ENCODE results near the gene KIAA1217. TPM values are rescaled to one million over a fixed set of nuclear protein-coding genes. Genes with fewer than 3 reads are reported as not detected.

Gene KIAA1217
- total RNA-seq, 1 experiment from 2014 or later, result 171 TPM

DNA sequence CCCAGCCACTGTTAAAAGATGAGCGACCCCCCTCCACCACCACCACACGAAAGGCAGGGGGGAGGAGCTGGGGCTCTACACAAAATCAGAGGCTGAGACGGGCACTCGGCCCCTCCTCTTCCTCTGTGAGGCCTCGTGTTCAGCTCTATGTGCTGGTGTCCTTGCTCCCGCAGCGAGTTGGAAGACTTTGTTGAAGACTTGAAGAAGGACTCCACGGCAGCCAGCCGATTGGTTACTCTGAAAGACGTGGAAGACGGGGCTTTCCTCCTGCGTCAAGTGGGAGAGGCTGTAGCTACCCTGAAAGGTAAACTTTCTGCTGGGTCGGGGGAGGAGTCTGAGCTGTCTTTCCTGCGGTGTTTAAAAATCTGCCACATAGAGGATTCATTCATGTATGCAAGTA is 311.0 kb downstream of the KIAA1217 start:
- Histone ChIP-seq H3K4me3 (ENCODE audit: low read depth, low read length) (no peak overlapping the region), H3K27me3 (replicated peaks; ENCODE audit: control insufficient read depth, insufficient read depth, low read length) (no peaks in the 10 kb centered on the region), H3K4me1 (no peaks in the 10 kb centered on the region), H3K36me3 (ENCODE audit: control insufficient read depth, insufficient read depth, low read length) (peaks cover 17% of the 10 kb centered on the region), H3K9me3 (no peaks in the 10 kb centered on the region)
- Mint-ChIP-seq H3K4me1 (ENCODE audit: low read depth, unreplicated experiment) (peaks cover 8% of the 10 kb centered on the region), H3K36me3 (ENCODE audit: insufficient read depth, unreplicated experiment) (peaks cover 94% of the 10 kb centered on the region), H3K9me3 (ENCODE audit: unreplicated experiment) (no peaks in the 10 kb centered on the region), H3K27me3 (ENCODE audit: insufficient read depth, unreplicated experiment) (no peaks in the 10 kb centered on the region), H3K27ac (ENCODE audit: unreplicated experiment) (no peak overlapping the region), H3K4me3 (ENCODE audit: unreplicated experiment) (no peak overlapping the region)
- ChIA-PET POLR2A (no interaction called here), CTCF (interaction anchor here (0.6 to 0.9 kb wide), 3 partner anchors 9 to 55 kb away, joined by 3 read pairs; no protein-coding TSS in a partner anchor)
- TF ChIP-seq, protein P1, sequence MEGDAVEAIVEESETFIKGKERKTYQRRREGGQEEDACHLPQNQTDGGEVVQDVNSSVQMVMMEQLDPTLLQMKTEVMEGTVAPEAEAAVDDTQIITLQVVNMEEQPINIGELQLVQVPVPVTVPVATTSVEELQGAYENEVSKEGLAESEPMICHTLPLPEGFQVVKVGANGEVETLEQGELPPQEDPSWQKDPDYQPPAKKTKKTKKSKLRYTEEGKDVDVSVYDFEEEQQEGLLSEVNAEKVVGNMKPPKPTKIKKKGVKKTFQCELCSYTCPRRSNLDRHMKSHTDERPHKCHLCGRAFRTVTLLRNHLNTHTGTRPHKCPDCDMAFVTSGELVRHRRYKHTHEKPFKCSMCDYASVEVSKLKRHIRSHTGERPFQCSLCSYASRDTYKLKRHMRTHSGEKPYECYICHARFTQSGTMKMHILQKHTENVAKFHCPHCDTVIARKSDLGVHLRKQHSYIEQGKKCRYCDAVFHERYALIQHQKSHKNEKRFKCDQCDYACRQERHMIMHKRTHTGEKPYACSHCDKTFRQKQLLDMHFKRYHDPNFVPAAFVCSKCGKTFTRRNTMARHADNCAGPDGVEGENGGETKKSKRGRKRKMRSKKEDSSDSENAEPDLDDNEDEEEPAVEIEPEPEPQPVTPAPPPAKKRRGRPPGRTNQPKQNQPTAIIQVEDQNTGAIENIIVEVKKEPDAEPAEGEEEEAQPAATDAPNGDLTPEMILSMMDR (IDR thresholded peaks at IDR 0.05; ENCODE audit: insufficient read depth in 1 of 2, low read depth in 1 of 2, low read length in 1 of 2, severe bottlenecking in 1 of 2, unreplicated experiment in 1 of 2), result no peak
- BruUV-seq (replicated peaks), result no TSS peak
- intact Hi-C loops (cut with micrococcal nuclease; ENCODE audit: unreplicated experiment), result loop anchor here (1.0 kb wide), 1 partner anchor 37 kb away; no protein-coding TSS in a partner anchor
- DNase-seq, result no peak

DNA sequence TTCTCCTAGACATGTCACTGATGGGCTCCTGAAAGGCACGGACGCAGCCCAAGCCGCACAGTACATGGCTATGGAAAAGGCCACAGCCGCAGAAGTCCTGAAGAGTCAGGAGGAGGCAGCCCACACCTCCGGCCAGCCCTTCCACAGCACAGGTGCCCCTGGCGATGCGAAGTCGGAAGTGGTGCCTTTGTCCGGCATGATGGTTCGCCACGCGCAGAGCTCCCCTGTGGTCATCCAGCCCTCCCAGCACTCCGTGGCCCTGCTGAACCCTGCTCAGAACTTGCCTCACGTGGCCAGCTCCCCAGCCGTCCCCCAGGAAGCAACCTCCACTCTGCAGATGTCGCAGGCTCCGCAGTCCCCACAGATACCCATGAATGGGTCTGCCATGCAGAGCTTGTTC is 315.4 kb downstream of the KIAA1217 start:
- H3K4me3 ChIP-seq (ENCODE audit: low read depth, low read length), result no peak overlapping the region
- peaks cover 14% of the 10 kb centered on the region for H3K36me3 ChIP-seq (ENCODE audit: control insufficient read depth, insufficient read depth, low read length)
- H3K27me3 Mint-ChIP-seq (ENCODE audit: insufficient read depth, unreplicated experiment), result no peaks in the 10 kb centered on the region
- H3K36me3 Mint-ChIP-seq (ENCODE audit: insufficient read depth, unreplicated experiment), result peaks cover 90% of the 10 kb centered on the region
- no peak overlapping the region for H3K27ac Mint-ChIP-seq (ENCODE audit: unreplicated experiment)
- intact Hi-C loops (cut with micrococcal nuclease; ENCODE audit: unreplicated experiment), result no loop called here
- no peaks in the 10 kb centered on the region for H3K9me3 ChIP-seq
- ChIA-PET CTCF (no interaction called here), POLR2A (no interaction called here)
- no peaks in the 10 kb centered on the region for H3K9me3 Mint-ChIP-seq (ENCODE audit: unreplicated experiment)
- H3K4me3 Mint-ChIP-seq (ENCODE audit: unreplicated experiment), result no peak overlapping the region
- no TSS peak for BruUV-seq (replicated peaks)
- H3K27me3 ChIP-seq (replicated peaks; ENCODE audit: control insufficient read depth, insufficient read depth, low read length), result no peaks in the 10 kb centered on the region
- H3K4me1 Mint-ChIP-seq (ENCODE audit: low read depth, unreplicated experiment), result no peaks in the 10 kb centered on the region
- TF ChIP-seq, protein P1 (IDR thresholded peaks at IDR 0.05; ENCODE audit: insufficient read depth in 1 of 2, low read depth in 1 of 2, low read length in 1 of 2, severe bottlenecking in 1 of 2, unreplicated experiment in 1 of 2), result no peak
- H3K4me1 ChIP-seq, result no peaks in the 10 kb centered on the region
- no peak for DNase-seq

DNA sequence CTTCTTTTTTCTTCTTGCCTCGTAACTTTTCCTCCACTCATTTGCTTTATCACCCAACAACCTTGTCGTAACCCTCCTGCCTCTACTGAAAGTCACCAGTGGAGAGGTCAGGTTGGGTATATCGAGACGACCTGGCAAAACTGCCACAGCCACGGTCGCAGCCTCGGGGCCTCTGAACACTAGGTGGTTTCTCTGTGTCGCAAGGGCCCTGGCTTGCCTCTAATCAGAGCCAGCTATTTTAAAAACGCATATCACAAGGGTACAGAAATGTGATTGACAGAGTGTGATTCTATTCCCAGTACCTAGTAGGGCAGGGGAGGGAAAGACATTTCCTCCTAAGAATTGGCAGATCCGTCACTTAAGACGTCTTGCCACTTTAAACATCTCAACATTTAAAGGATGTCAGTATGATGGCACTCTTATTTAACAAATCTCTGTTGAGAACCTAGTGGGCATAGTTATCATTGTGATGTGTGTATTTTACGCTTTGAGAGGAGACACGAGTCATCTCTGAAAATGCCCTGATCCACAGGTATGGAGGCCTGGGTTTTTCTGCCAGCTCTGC is 317.2 kb downstream of the KIAA1217 start:
- H3K9me3 Mint-ChIP-seq (ENCODE audit: unreplicated experiment), result no peaks in the 10 kb centered on the region
- no TSS peak for BruUV-seq (replicated peaks)
- peaks cover 14% of the 10 kb centered on the region for H3K36me3 ChIP-seq (ENCODE audit: control insufficient read depth, insufficient read depth, low read length)
- H3K4me1 ChIP-seq, result no peaks in the 10 kb centered on the region
- H3K4me3 ChIP-seq (ENCODE audit: low read depth, low read length), result no peak overlapping the region
- ChIA-PET CTCF (no interaction called here), POLR2A (no interaction called here)
- intact Hi-C loops (cut with micrococcal nuclease; ENCODE audit: unreplicated experiment), result no loop called here
- no peak for DNase-seq
- H3K27ac Mint-ChIP-seq (ENCODE audit: unreplicated experiment), result peak overlapping the region; percentile 2
- no peaks in the 10 kb centered on the region for H3K27me3 ChIP-seq (replicated peaks; ENCODE audit: control insufficient read depth, insufficient read depth, low read length)
- H3K27me3 Mint-ChIP-seq (ENCODE audit: insufficient read depth, unreplicated experiment), result no peaks in the 10 kb centered on the region
- TF ChIP-seq, protein P1 (IDR thresholded peaks at IDR 0.05; ENCODE audit: insufficient read depth in 1 of 2, low read depth in 1 of 2, low read length in 1 of 2, severe bottlenecking in 1 of 2, unreplicated experiment in 1 of 2), result no peak
- no peaks in the 10 kb centered on the region for H3K4me1 Mint-ChIP-seq (ENCODE audit: low read depth, unreplicated experiment)
- peaks cover 95% of the 10 kb centered on the region for H3K36me3 Mint-ChIP-seq (ENCODE audit: insufficient read depth, unreplicated experiment)
- no peaks in the 10 kb centered on the region for H3K9me3 ChIP-seq
- H3K4me3 Mint-ChIP-seq (ENCODE audit: unreplicated experiment), result no peak overlapping the region

All from Caco-2 (cell line).